Gastroesophageal sphincter (tissue), 4 donors: ENCODE results near the gene MTHFD1L. TPM values are rescaled to one million over a fixed set of nuclear protein-coding genes. Genes with fewer than 3 reads are reported as not detected.

ENCODE experiments used
- ATAC-seq: fragments of 150-250 bp; one replicate; pipeline ENCODE4 v1.9.1; 2016; ENCODE audit warnings: mild to moderate bottlenecking, moderate library complexity
- H3K27ac ChIP-seq, 4 donors: fragments of 200-600 bp; sonication (generic) in 3 of 4; 1 replicate in 3 of 4; 2 replicates in 1 of 4; pipeline ENCODE4 v1.5.1; 2016 to 2019
- H3K27me3 ChIP-seq: fragments of 200-600 bp; sonication (generic); one replicate; pipeline ENCODE4 v1.5.1; 2019
- H3K36me3 ChIP-seq, 2 donors: fragments of 200-600 bp; sonication (generic); one replicate each; pipeline ENCODE4 v1.5.1; 2019; ENCODE audit warnings: control low read depth in 1 of 2
- H3K4me1 ChIP-seq, 3 donors: fragments of 200-600 bp; sonication (generic); 1 replicate in 2 of 3; 2 replicates in 1 of 3; pipeline ENCODE4 v1.5.1; 2016 to 2019; ENCODE audit warnings: control low read depth in 2 of 3
- H3K4me3 ChIP-seq, 2 donors: fragments of 200-600 bp; sonication (generic); one replicate each; pipeline ENCODE4 v1.5.1; 2019; ENCODE audit warnings: mild to moderate bottlenecking in 1 of 2, moderate library complexity in 1 of 2
- H3K9me3 ChIP-seq, 3 donors: fragments of 200-600 bp; sonication (generic); one replicate each; pipeline ENCODE4 v1.5.1; 2017 to 2019; ENCODE audit warnings: control low read depth in 2 of 3
- EP300 ChIP-seq: sonication (generic); formaldehyde crosslinking; IDR thresholded peaks from one replicate; pipeline ENCODE4 v1.6.1; 2017; ENCODE audit warnings: antibody characterized with exemption, mild to moderate bottlenecking
- POLR2A ChIP-seq, 2 donors: fragments of 450-650 bp; IDR thresholded peaks; one replicate each; pipeline ENCODE4 v1.6.1; 2017; ENCODE audit warnings: antibody characterized with exemption in 2 of 2, mild to moderate bottlenecking in 2 of 2, moderate library complexity in 1 of 2
- POLR2AphosphoS5 ChIP-seq: sonication (generic); formaldehyde crosslinking; IDR thresholded peaks from one replicate; pipeline ENCODE4 v1.6.1; 2017; ENCODE audit warnings: antibody characterized with exemption
- WGBS, 2 donors: methylation state at CpG; one replicate each; pipeline ENCODE4 v1.1.5; 2018; ENCODE audit warnings: low coverage in 1 of 2; 5-methylcytosine and 5-hydroxymethylcytosine counted together
- total RNA-seq, 4 donors: library from RNA; depleted of rRNA; stranded (reverse); fragments of >200 nt; gene quantifications; one replicate each; pipeline ENCODE4 v1.1.0, GENCODE V29; 2016
- TF ChIP-seq, protein P1 (sequence below), 4 experiments: fragments of 200-600 bp in 2 of 4; fragments of 450-650 bp in 2 of 4; sonication (generic) in 1 of 4; IDR thresholded peaks; one replicate each; pipeline ENCODE4 v1.5.1; 2017 to 2019; ENCODE audit warnings: antibody characterized with exemption in 4 of 4, mild to moderate bottlenecking in 2 of 4, moderate library complexity in 2 of 4

MTHFD1L gene
- total RNA-seq, 4 donors from 2014 or later = 1.2 to 10.8 (median 4.0) TPM

DNA sequence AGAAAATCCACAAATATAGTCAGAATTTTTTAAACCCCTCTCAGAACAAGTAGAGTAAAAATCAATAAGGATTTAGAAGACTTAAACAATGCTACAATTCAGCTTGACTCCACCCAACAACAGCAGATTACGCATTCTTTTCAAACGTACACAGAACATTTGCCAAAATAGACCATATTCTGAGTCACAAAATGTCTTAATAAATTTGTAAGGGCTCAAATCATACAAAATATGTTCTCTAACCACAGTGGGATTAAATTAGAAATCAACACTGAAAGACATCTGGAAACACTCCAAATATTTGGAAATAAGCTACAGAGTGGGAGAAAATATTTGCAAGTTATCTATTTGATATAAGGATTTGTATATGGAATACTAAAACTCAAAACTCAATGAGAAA, 210.0 kb downstream of the MTHFD1L start:
- Histone ChIP-seq H3K27ac (no peak overlapping the region), H3K27me3 (no peaks in the 10 kb centered on the region), H3K9me3 (no peaks in the 10 kb centered on the region), H3K36me3 (no peaks in the 10 kb centered on the region), H3K4me1 (peaks cover 0 to 15% (median 0%) of the 10 kb centered on the region in 3 donors), H3K4me3 (no peak overlapping the region)
- TF ChIP-seq, protein P1, sequence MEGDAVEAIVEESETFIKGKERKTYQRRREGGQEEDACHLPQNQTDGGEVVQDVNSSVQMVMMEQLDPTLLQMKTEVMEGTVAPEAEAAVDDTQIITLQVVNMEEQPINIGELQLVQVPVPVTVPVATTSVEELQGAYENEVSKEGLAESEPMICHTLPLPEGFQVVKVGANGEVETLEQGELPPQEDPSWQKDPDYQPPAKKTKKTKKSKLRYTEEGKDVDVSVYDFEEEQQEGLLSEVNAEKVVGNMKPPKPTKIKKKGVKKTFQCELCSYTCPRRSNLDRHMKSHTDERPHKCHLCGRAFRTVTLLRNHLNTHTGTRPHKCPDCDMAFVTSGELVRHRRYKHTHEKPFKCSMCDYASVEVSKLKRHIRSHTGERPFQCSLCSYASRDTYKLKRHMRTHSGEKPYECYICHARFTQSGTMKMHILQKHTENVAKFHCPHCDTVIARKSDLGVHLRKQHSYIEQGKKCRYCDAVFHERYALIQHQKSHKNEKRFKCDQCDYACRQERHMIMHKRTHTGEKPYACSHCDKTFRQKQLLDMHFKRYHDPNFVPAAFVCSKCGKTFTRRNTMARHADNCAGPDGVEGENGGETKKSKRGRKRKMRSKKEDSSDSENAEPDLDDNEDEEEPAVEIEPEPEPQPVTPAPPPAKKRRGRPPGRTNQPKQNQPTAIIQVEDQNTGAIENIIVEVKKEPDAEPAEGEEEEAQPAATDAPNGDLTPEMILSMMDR (IDR thresholded peaks at IDR 0.05) = no peak
- TF ChIP-seq EP300 (no peak), POLR2AphosphoS5 (no peak), POLR2A (IDR thresholded peaks at IDR 0.05) (no peak)
- WGBS, 2 donors = 64 to 85% methylated on average over 2 of the region's 2 CpGs
- no peak for ATAC-seq

DNA sequence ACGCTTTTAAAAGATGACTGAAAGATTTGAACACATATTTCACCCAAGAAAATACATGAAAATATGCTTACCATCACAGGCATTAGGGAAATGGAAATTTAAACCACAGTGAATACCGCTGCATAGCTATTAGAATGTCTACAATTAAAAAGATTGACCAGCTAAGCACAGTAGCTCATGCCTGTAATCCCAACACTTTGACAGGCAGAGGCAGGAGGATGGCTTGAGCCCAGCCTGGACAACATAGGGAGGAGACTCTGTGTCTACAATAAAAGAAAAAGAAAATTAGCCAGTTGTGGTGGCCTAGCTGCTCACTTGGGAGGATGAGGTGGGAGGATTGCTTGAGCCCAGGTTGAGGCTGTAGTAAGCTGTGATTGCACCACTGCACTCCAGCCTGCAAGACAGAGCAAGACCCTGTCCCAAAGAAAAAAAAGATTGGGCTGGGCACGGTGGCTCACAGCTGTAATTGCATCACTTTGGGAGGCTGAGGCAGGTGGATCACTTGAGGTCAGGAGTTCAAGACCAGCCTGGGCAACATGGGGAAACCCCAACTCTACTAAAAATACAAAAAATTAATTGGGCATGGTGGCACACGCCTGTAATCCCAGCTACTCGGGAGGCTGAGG, 210.5 kb downstream of the MTHFD1L start:
- Histone ChIP-seq H3K9me3 (no peaks in the 10 kb centered on the region), H3K36me3 (no peaks in the 10 kb centered on the region), H3K4me3 (no peak overlapping the region), H3K27me3 (no peaks in the 10 kb centered on the region), H3K27ac (no peak overlapping the region), H3K4me1 (peaks cover 0 to 10% (median 0%) of the 10 kb centered on the region in 3 donors)
- WGBS, 2 donors = 97 to 100% methylated on average over 2 to 5 of the region's 5 CpGs
- no peak for ATAC-seq
- TF ChIP-seq, protein P1 (IDR thresholded peaks at IDR 0.05) = no peak

- no peak for ATAC-seq
- 94 to 100% methylated on average over 2 of the region's 6 CpGs for WGBS, 2 donors
- H3K4me1 ChIP-seq = no peaks in the 10 kb centered on the region
- H3K4me3 ChIP-seq = no peak overlapping the region
- no peak overlapping the region for H3K27ac ChIP-seq
- no peaks in the 10 kb centered on the region for H3K9me3 ChIP-seq
- no peaks in the 10 kb centered on the region for H3K36me3 ChIP-seq
- no peak for TF ChIP-seq POLR2AphosphoS5
- TF ChIP-seq, protein P1 (IDR thresholded peaks at IDR 0.05) = no peak
- no peak for TF ChIP-seq EP300
- TF ChIP-seq POLR2A (IDR thresholded peaks at IDR 0.05) = no peak
- H3K27me3 ChIP-seq = no peaks in the 10 kb centered on the region
Measured at GRCh38 chr6:151078655-151079054, 213.2 kb downstream of the MTHFD1L start.

GRCh38 chr6:151081656-151082055, 216.2 kb downstream of the MTHFD1L start:
- no peaks in the 10 kb centered on the region for H3K4me1 ChIP-seq
- no peak for ATAC-seq
- TF ChIP-seq EP300 (no peak), POLR2A (IDR thresholded peaks at IDR 0.05) (no peak), POLR2AphosphoS5 (no peak)
- TF ChIP-seq, protein P1 (IDR thresholded peaks at IDR 0.05) = no peak
- WGBS, 2 donors = 51 to 70% methylated on average over 3 to 4 of the region's 4 CpGs
- H3K27ac ChIP-seq = no peak overlapping the region
- no peaks in the 10 kb centered on the region for H3K27me3 ChIP-seq
- no peaks in the 10 kb centered on the region for H3K36me3 ChIP-seq
- no peaks in the 10 kb centered on the region for H3K9me3 ChIP-seq
- H3K4me3 ChIP-seq = no peak overlapping the region

DNA sequence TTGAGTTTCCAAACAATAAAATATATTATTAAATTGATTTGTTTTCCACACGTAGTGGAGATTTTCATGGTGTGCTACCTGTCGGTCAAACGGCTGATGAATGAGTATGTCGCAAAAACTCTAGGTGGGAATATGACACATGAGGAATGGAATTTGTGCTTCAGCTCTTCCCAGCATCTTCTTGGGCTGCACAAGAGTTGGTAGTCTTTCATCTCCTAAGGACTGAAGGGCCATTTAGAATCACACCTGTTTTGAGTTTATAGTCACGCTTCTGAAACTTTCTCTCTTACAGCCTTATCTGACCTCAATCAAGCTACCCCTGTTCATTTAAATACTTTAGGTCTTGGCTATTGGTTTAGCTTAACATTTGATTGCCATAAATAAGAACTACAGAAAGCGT, 216.6 kb downstream of the MTHFD1L start:
- Histone ChIP-seq H3K27ac (no peak overlapping the region), H3K4me1 (no peaks in the 10 kb centered on the region), H3K9me3 (no peaks in the 10 kb centered on the region), H3K27me3 (no peaks in the 10 kb centered on the region), H3K36me3 (no peaks in the 10 kb centered on the region), H3K4me3 (no peak overlapping the region)
- TF ChIP-seq EP300 (no peak), POLR2A (IDR thresholded peaks at IDR 0.05) (no peak), POLR2AphosphoS5 (no peak)
- TF ChIP-seq, protein P1 (IDR thresholded peaks at IDR 0.05) = no peak
- 93 to 100% methylated on average over 4 to 6 of the region's 6 CpGs for WGBS, 2 donors
- ATAC-seq = no peak
